Measurements from ENCODE around the gene CFAP251.
"Not testable (repeated sequence)": the region's sequence is repeated elsewhere in the genome, so short reads cannot be mapped to it uniquely, and the experiment has no call there.

The CFAP251 gene, protein sequence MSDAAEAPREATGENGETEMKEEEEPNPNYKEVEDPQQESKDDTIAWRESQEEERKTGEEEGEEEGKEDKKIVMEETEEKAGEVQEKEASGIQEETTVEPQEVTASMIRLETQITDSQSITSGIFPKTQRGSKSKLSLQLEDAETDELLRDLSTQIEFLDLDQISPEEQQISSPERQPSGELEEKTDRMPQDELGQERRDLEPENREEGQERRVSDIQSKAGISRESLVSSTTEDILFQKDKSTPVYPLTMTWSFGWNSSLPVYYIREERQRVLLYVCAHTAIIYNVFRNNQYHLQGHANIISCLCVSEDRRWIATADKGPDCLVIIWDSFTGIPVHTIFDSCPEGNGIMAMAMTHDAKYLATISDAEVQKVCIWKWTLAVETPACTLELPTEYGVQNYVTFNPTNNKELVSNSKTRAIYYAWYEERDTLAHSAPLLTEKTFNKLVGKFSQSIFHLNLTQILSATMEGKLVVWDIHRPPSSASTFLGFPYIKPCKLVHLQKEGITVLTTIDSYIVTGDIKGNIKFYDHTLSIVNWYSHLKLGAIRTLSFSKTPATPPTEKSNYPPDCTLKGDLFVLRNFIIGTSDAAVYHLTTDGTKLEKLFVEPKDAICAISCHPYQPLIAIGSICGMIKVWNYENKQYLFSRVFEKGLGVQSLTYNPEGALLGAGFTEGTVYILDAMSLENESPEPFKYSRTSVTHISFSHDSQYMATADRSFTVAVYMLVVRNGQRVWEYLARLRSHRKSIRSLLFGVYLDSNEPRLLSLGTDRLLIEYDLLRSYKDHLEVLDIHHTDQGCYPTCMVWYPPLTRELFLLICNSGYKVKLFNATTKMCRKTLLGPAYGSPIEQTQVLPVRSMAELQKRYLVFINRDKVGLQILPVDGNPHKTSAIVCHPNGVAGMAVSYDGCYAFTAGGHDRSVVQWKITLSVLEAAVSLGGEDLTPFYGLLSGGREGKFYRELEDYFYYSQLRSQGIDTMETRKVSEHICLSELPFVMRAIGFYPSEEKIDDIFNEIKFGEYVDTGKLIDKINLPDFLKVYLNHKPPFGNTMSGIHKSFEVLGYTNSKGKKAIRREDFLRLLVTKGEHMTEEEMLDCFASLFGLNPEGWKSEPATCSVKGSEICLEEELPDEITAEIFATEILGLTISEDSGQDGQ

DNA sequence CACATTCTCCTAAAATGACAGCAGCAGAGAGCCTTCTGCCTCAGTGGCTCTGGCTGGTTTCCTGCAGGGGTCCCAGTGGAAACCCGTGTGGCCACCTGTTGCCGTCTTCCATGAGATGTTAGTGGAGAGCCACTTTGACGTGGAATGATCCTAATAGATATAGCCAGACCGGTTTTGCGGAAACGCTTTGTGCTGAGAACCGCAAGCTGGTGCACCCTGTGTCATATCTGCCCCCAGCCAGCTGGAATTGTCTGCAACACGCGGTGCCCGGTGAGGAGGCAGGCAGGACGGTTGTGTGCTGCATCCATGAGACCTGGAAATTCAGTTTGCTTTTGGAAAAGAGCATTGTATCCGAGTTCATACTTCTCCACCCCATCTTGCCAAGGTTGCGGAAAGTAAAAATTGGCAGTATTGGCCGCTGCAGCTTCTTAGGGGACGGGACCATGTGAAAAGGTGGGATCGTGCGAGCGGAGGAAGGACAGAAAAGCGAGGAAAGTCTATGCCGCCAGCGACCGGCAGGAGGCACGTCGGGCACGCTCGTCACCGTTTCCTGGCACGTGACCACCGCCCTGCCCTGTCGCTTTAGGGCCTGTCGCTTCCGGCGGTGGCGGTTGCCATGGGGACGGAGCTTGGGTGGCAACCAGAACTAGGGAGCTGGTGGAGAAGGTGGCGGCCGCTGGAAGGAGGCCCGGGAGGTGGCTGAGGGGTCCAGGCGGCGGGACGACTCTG, at the start of gene CFAP251:
CFAP251 (plus strand) TSS at position 643 of the 729 bp plus-strand sequence. CDS start 2,714 bp downstream, outside the sequence.
- peak; percentile 84 for DNase-seq

DNA sequence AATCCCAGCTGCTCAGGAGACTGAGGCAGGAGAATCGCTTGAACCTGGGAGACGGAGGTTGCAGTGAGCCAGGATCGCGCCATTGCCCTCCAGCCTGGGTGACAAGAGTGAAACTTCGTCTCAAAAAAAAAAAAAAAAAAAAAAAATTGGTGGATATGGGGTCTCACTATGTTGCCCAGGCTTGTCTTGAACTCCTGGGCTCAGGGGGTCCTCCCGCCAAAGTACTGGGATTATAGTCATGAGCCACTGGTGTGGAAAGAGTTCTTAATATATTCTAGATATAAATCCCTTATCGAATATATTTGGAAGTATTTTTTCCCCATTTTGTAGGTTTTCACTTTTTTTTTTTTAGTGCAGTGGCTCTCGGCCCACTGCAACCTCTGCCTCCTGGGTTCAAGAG, 49.2 kb upstream of the CFAP251 start:
- not testable (repeated sequence) for DNase-seq

DNA sequence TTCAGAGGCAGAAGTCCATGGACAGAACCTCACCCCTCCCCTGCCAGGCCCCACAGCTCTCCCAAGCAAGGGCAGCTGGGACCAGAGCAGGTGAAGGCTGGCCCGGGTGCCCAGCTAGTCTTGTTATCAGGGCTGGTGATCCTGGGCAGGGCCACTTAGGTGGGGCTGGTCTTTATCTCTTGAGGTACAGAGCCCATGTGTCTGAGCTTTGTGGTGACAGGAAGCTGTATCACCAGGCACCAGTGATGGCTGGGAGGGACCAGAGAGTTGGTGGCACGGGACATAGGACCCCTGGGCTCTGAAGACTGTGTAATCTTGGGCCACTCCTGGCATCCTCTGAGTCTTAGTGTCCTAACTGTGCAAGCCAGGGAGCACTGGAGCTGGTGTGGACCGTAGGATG, 46.9 kb upstream of the CFAP251 start:
- no peak for DNase-seq

DNA sequence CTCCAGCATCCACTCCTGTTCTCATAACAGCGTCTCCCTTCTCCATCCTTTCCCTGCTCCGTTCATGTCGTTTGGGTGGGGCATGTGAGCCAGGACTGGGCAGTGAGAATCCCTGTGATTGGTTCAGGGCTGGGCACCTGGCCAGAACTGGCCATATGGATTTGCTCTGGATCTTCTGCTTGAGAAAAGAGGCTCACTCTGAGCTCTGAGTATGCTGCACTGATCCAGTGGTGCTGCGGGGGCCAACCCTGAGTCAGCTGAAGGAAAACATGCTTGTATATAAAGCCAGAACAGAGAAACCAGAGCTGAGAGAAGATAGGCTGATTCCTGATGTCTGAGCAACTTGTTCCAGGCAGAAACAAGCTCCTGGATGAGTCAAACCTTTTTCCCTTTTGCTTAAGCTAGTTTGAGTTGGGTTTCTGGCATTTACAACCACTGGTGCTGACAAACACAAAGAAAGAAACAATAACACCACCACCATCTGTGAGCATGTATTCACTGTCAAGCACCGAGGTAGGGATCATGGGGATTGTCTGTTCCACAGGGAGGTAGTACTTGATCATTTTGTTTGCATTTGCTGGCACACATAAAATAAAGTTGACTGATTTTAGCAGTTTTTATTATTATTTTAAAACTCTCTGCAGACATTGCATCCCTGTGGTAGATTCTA, 45.7 kb upstream of the CFAP251 start:
- DNase-seq: peak; percentile 92

DNA sequence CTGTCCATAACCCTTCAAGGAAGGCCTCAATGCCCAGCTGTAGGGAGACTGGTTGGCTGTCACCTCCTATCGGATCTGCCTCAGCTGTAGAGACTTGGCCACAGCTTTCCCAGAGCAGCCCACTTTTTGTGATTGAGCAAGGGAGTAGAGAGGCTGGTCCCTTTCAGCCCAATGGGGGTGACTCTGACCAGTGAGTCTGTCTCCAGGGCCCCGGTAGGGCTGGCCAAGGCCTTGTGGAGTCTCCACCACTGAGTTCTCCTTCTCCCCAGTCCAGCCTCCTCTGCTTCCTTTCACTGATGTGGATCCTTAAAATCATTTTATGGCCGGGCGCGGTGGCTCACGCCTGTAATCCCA, 45.2 kb upstream of the CFAP251 start:
- no peak for DNase-seq

DNA sequence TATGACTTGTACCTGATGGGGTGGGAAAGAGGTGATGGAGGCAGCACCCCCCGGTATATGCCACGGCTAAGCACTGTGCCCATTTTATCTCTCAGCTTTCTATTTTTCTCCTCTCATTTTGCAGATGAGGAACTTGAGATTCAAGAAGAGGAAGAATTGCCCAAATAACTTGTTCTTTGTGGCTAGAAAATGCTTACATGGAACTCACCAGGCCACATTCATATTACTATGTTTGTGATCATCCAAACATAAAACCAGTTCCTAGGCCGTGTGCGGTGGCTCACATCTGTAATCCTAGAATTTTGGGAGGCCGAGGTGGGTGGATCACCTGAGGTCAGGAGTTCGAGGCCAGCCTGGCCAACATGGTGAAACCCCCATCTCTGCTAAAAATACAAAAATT, 44.3 kb upstream of the CFAP251 start:
- DNase-seq: no peak

DNA sequence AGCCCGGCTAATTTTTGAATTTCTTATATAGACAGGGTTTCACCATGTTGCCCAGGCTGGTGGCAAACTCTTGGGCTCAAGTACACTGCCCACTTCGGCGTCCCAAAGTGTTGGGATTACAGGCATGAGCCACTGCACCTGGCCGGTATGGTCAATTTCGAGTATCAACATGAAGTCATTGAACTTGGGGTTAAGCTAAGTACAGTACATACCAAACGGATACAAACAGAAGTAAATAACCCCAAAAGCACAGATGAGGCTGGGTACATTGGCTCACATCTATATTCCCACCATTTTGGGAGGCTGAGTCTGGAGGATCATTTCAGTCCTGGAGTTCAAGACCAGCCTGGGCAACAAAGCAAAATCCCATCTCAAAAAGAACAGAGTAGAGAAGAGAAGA, 42.8 kb upstream of the CFAP251 start:
- no peak for DNase-seq

DNA sequence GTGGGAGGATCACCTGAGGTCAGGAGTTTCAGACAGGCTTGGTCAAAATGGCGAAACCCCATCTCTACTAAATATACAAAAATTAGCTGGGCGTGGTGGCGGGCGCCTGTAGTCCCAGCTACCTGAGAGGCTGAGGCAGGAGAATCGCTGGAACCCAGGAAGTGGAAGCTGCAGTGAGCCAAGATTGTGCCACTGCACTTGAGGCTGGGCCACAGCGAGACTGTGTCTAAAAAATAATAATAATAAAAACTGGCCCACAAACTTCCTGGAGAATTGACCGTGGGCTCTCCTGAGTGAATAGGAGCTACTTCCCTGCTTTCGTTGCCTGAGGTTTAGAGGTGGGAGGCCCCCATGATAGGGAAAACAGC, 42.3 kb upstream of the CFAP251 start:
- DNase-seq: not testable (repeated sequence)

DNA sequence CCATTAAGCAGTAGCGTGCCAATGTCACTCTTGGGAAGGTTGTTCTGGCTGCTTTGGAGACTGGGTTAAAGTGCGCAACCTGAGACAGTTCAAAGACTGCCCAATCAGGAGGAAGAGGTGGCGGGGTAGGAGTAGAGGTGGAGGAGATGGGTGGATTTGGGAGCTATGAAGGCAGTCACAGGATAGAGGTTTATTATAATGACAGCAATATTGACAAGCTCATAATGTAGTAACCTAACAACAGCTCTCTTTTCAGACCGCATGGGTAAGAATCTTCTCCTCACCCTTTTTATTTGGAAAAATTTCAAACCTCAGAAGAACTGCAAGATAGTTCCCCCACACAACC, 35.1 kb upstream of the CFAP251 start:
- DNase-seq: no peak

DNA sequence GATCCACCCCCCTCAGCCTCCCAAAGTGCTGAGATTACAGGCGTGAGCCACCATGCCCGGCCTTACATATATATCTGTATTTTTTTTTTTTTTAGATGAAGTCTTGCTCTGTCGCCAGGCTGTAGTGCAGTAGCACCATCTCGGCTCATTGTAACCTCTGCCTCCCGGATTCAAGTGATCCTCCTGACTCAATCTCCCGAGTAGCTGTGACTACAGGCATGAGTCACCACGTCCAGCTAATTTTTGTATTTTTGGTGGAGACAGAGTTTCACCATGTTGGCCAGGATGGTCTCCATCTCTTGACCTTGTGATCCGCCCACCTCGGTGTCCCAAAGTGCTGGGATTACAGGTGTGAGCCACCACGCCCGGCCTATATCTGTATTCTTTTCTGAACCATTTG, 33.3 kb upstream of the CFAP251 start:
- DNase-seq: not testable (repeated sequence)

DNA sequence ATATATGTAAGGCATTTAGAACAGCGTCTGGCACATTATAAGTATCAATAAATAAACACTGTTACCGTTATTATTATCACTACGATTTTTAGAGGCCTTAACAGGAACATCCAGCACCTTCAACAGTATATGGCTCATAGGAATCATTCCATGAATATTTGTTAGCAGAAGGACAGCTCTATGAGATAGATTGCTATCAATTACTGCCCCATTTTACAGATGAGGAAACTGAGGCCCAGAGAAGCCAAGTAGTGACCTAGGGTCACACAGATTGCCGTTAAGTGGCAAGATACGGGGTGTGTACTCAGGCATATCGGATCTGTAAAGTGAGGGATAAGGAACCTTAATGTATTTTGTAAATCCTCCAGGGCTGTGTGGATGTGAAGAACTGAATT, 30.3 kb upstream of the CFAP251 start:
- DNase-seq: no peak

DNA sequence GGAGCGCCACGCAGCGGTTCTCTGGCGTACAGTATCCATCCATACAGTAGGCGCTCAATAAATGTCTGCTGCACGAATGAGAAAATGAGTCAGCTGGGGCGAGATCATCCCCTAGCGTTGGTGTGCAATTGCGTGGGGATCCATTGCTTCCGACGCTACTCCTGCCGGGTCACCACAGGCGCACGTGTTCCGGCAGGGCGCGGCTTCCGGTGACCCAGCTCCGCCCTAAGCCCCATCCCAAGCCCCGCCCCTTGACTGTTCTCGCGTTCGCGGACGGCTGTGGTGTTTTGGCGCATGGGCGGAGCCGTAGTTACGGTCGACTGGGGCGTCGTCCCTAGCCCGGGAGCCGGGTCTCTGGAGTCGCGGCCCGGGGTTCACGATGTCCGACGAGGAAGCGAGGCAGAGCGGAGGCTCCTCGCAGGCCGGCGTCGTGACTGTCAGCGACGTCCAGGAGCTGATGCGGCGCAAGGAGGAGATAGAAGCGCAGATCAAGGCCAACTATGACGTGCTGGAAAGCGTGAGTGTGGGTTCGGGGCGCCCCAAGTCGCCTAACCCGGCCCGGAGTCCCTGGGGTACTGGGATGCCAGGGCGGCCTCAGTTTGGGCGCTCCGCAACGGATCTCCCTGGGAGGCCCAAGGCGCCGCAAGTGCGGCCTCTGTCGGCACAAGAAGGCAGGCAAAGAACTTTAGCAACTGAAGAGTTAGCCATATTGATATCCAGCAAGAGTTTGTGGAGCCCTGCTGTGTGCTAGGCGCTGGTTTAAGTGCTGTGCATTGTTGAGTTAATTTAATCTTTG, 29.7 kb upstream of the CFAP251 start, which contains the start of gene PSMD9:
PSMD9 (plus strand) TSS at position 313 of the 796 bp plus-strand sequence; CDS start at position 380, 67 bp downstream.
- DNase-seq: peak; percentile 98

DNA sequence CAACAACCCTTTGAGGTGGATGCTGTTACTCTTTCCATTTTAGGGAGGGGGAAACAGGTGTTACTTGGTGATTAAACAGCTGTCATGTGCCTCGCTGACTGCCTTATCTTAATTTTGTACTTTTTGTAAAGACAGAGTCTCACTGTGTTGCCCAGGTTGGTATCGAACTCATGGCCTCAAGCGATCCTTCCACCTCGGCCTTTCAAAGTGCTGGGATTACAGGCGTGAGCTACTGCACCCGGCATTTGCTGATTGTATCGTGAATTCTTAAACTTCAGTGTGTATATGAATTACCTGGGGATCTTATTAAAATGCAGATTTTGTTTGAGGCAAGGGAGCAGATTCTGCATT, 29.1 kb upstream of the CFAP251 start:
- no peak for DNase-seq

DNA sequence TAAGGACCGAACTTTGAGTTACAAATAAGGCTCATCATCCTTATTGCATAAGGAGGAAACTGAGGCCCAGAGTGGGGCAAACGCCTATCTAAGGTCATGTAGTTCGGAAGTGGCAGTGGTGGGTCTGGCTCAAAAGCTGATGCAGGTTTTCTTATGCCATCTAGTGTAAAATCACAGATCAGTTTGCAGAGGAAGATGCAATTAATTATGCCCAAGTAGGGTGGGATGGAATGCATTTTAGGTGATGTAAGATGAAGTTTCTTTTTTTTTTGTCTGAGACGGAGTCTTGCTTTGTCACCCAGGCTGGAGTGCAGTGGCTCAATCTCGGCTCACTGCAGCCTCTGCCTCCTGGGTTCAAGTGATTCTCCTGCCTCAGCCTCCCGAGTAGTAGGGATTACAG, 28.7 kb upstream of the CFAP251 start:
- peak; percentile 50 for DNase-seq

DNA sequence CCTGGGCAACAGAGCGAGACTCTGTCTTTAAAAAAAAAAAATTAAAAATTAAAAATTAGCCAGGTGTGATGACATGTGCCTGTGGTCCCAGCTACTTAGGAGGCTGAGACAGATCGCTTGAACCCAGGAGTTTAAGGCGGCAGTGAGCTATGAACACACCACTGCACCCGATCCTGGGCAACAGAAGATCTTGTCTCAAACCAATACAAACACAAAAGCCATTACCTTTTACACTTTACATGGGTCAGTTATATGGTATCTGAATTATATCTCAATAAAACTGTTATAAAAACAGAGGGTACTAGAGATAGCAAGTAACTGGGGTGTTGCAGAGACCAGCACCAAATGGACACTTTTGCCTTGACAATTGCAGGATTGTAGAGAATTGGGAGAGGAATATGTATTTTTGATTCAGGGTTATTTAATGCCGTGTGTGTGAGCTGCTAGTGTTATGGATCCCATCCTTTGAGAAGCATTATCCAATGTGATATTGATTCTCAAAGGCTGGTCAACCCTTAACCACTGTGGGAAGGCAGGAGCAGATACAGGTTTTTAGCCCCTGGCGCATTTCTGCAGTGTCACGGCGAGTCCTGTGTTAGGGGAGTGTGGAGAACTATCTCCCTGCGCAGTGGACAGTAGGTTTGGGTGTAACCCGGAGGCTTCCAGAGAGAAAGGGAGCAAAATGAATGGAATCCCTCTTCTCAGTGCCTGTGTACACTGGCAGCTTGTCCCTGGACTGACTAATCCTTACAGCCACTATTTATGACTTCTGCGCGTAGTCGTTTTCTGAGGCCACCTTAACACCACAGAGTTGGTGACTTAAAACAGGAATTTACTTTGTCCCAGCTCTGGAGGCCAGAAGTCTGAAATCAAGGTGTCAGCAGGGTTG, 25.5 kb upstream of the CFAP251 start:
- no peak for DNase-seq

DNA sequence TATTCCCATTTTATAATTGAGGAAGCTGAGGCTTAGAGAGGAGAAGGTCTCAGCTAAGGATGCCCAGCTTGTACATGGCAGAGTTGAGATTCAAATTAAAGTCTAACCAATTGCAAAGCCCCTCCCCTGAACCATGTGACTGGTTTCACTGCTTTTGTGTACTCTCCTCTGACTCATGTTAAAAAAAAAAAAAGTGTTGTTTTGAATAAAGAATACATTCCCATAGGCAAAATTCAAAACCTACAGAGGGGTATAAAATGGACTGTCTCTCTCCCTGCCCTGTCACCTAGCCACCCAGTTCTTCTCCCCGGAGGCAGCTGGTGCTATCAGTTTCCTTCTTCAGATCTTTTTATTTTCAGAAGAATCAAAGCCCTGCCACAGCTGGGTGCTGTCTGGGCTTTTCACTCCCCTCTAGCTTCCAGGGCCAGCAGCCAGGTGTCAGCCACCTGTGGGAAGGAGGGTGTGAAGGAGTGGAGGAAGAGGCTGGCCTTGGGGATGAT, 24.4 kb upstream of the CFAP251 start:
- peak; percentile 63 for DNase-seq

DNA sequence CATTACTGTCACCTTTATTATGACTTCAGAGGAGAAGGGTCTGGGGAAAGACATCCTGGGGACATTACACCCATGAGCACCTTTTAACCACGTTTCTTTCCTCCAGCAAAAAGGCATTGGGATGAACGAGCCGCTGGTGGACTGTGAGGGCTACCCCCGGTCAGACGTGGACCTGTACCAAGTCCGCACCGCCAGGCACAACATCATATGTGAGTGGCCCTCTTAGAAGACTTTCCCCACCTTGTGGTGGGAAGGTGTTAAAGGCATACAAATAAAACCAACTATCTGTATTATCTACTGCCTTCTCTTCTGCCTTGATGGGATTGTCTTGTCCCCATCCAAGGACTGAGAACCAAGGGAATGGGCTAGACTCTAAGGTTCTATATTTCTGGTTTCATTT, 23.8 kb upstream of the CFAP251 start:
- peak; percentile 35 for DNase-seq

DNA sequence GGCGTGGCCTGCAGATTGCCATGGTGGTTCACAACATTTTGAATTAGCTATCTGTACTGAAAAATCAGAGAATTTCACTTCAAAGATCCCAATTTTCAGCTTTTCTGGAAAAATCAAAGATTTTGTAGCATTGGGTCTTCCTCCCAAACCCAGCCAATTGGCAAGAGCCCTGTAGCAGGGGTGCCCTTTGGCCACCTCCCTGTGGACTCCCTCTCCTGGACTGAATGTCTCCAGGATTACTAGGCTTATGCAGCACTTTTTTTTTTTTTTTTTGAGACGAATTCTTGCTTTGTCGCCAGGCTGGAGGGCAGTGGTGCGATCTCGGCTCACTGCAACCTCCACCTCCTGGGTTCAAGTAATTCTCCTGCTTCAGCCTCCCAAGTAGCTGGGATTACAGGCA, 20.1 kb upstream of the CFAP251 start:
- no peak for DNase-seq

DNA sequence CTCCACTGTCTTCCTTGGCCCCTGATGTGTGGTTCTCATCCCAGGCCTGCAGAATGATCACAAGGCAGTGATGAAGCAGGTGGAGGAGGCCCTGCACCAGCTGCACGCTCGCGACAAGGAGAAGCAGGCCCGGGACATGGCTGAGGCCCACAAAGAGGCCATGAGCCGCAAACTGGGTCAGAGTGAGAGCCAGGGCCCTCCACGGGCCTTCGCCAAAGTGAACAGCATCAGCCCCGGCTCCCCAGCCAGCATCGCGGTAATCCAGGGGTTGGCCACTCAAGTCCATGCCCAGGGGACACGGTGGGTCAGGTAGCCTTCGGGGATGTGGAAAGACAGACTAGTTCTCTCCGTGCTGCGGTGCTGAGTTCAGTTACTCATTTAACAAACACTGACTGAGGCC, 18.8 kb upstream of the CFAP251 start:
- no peak for DNase-seq

DNA sequence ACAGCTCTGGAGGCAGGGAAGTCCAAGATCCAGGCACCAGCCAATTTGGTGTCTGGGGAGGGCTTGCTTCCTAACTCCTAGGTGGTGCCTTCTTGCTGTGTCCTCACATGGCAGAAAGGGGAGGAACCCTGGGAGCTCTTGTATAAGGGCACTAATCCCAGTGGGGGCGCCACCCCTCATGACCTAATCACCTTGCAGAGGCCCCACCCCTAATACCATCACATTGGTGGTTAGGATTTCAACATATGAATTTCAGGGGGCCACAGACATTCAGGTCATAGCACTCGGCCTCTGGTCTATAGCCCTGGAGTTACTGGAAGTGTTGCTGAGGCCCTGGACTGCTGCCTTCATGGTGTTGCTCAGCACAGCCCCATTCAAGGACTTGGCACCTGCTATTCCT, 15.2 kb upstream of the CFAP251 start:
- DNase-seq: no peak

Data from fibroblast of skin of right quadriceps (primary cell).